SJCRH30 (cell line): ENCODE results near the gene PTPN2. TPM values are rescaled to one million over a fixed set of nuclear protein-coding genes. Genes with fewer than 3 reads are reported as not detected.
"Not testable (repeated sequence)": the region's sequence is repeated elsewhere in the genome, so short reads cannot be mapped to it uniquely, and the experiment has no call there.

ENCODE experiments used
- DNase-seq, 2 experiments: peaks; one replicate each; pipeline ENCODE4 v3.0.0-alpha.2; 2015 to 2020
- H3K27ac ChIP-seq: fragments of 250-450 bp; sonication (Bioruptor Pico); 2 replicates; pipeline ENCODE4 v1.5.1; 2020; ENCODE audit warnings: mild to moderate bottlenecking, moderate library complexity
- H3K27me3 ChIP-seq: fragments of 250-450 bp; sonication (Bioruptor Pico); 2 replicates; pipeline ENCODE4 v1.5.1; 2020; ENCODE audit warnings: mild to moderate bottlenecking, moderate library complexity
- H3K36me3 ChIP-seq: fragments of 250-450 bp; sonication (Bioruptor Pico); 2 replicates; pipeline ENCODE4 v1.5.1; 2020; ENCODE audit warnings: mild to moderate bottlenecking, moderate library complexity
- H3K4me1 ChIP-seq: fragments of 250-450 bp; sonication (Bioruptor Pico); 2 replicates; pipeline ENCODE4 v1.5.1; 2020; ENCODE audit warnings: mild to moderate bottlenecking, moderate library complexity
- H3K4me3 ChIP-seq: fragments of 250-450 bp; sonication (Bioruptor Pico); 2 replicates; pipeline ENCODE4 v1.5.1; 2020; ENCODE audit warnings: mild to moderate bottlenecking, moderate library complexity
- H3K9me3 ChIP-seq: fragments of 250-450 bp; sonication (Bioruptor Pico); replicated peaks from 2 replicates; pipeline ENCODE4 v1.5.1; 2020; ENCODE audit warnings: mild to moderate bottlenecking, moderate library complexity
- total RNA-seq: library from RNA; depleted of rRNA; stranded (reverse); fragments of >200 nt; shearing (Covaris generic); gene quantifications from 2 replicates; pipeline ENCODE4 v1.2.3, GENCODE V29; 2014

PTPN2 gene
- total RNA-seq, 1 experiment from 2014 or later: 23.5 TPM

- DNase-seq: no peak
- Histone ChIP-seq H3K27ac (no peak overlapping the region), H3K9me3 (no peaks in the 10 kb centered on the region), H3K36me3 (no peaks in the 10 kb centered on the region), H3K27me3 (no peaks in the 10 kb centered on the region), H3K4me1 (no peaks in the 10 kb centered on the region), H3K4me3 (no peak overlapping the region)
Observed at GRCh38 chr18:12770469-12771219, 113.4 kb downstream of the PTPN2 start.

GRCh38 chr18:12769644-12770440, 114.2 kb downstream of the PTPN2 start:
- DNase-seq: no peak
- no peak overlapping the region for H3K27ac ChIP-seq
- H3K27me3 ChIP-seq: no peaks in the 10 kb centered on the region
- H3K4me1 ChIP-seq: no peaks in the 10 kb centered on the region
- H3K9me3 ChIP-seq: no peaks in the 10 kb centered on the region
- H3K36me3 ChIP-seq: no peaks in the 10 kb centered on the region
- H3K4me3 ChIP-seq: no peak overlapping the region

- Histone ChIP-seq H3K4me1 (no peaks in the 10 kb centered on the region), H3K4me3 (no peak overlapping the region), H3K27ac (no peak overlapping the region), H3K27me3 (no peaks in the 10 kb centered on the region), H3K36me3 (no peaks in the 10 kb centered on the region), H3K9me3 (no peaks in the 10 kb centered on the region)
- no peak for DNase-seq
Observed at GRCh38 chr18:12769136-12769535, 114.9 kb downstream of the PTPN2 start.

GRCh38 chr18:12768625-12769024, 115.4 kb downstream of the PTPN2 start:
- no peaks in the 10 kb centered on the region for H3K36me3 ChIP-seq
- peak in 1 of 2 experiments; percentile 10 for DNase-seq
- H3K4me1 ChIP-seq: no peaks in the 10 kb centered on the region
- H3K27ac ChIP-seq: no peak overlapping the region
- H3K4me3 ChIP-seq: no peak overlapping the region
- no peaks in the 10 kb centered on the region for H3K9me3 ChIP-seq
- no peaks in the 10 kb centered on the region for H3K27me3 ChIP-seq

GRCh38 chr18:12767580-12768155, 116.4 kb downstream of the PTPN2 start:
- DNase-seq: no peak
- H3K27ac ChIP-seq: no peak overlapping the region
- no peak overlapping the region for H3K4me3 ChIP-seq
- H3K27me3 ChIP-seq: no peaks in the 10 kb centered on the region
- H3K36me3 ChIP-seq: no peaks in the 10 kb centered on the region
- no peaks in the 10 kb centered on the region for H3K9me3 ChIP-seq
- H3K4me1 ChIP-seq: no peaks in the 10 kb centered on the region

- no peaks in the 10 kb centered on the region for H3K4me1 ChIP-seq
- peak overlapping the region; percentile 29 for H3K4me3 ChIP-seq
- H3K27ac ChIP-seq: no peak overlapping the region
- DNase-seq: peak in 1 of 2 experiments; percentile 27
- H3K36me3 ChIP-seq: no peaks in the 10 kb centered on the region
- H3K9me3 ChIP-seq: no peaks in the 10 kb centered on the region
- H3K27me3 ChIP-seq: no peaks in the 10 kb centered on the region
Observed at GRCh38 chr18:12766986-12767433, 117.0 kb downstream of the PTPN2 start.

- H3K4me3 ChIP-seq: no peak overlapping the region
Observed at GRCh38 chr18:12765586-12765985, 118.5 kb downstream of the PTPN2 start.

GRCh38 chr18:12765126-12765525, 118.9 kb downstream of the PTPN2 start:
- H3K27ac ChIP-seq: no peak overlapping the region
- H3K4me1 ChIP-seq: no peaks in the 10 kb centered on the region
- no peaks in the 10 kb centered on the region for H3K9me3 ChIP-seq
- no peaks in the 10 kb centered on the region for H3K36me3 ChIP-seq
- H3K27me3 ChIP-seq: no peaks in the 10 kb centered on the region
- H3K4me3 ChIP-seq: no peak overlapping the region
- DNase-seq: no peak

More at GRCh38 chr18:12765586-12765985, 118.5 kb downstream of the PTPN2 start:
- no peak for DNase-seq
- no peak overlapping the region for H3K27ac ChIP-seq
- H3K27me3 ChIP-seq: no peaks in the 10 kb centered on the region
- no peaks in the 10 kb centered on the region for H3K4me1 ChIP-seq
- H3K36me3 ChIP-seq: no peaks in the 10 kb centered on the region
- no peaks in the 10 kb centered on the region for H3K9me3 ChIP-seq

GRCh38 chr18:12758566-12758965, 125.5 kb downstream of the PTPN2 start:
- DNase-seq, H3K4me3 ChIP-seq, H3K4me1 ChIP-seq, H3K27ac ChIP-seq, H3K27me3 ChIP-seq, H3K9me3 ChIP-seq, H3K36me3 ChIP-seq: not testable (repeated sequence)

- H3K9me3 ChIP-seq, H3K36me3 ChIP-seq, DNase-seq, H3K4me1 ChIP-seq, H3K27ac ChIP-seq, H3K4me3 ChIP-seq, H3K27me3 ChIP-seq: not testable (repeated sequence)
Observed at GRCh38 chr18:12756619-12757239, 127.3 kb downstream of the PTPN2 start.

- H3K9me3 ChIP-seq, H3K36me3 ChIP-seq, H3K4me1 ChIP-seq, H3K27ac ChIP-seq, H3K4me3 ChIP-seq, DNase-seq, H3K27me3 ChIP-seq: not testable (repeated sequence)
Observed at GRCh38 chr18:12755606-12756005, 128.4 kb downstream of the PTPN2 start.

GRCh38 chr18:12754511-12754910, 129.5 kb downstream of the PTPN2 start:
- Histone ChIP-seq H3K27me3 (no peaks in the 10 kb centered on the region), H3K27ac (no peak overlapping the region), H3K9me3 (no peaks in the 10 kb centered on the region), H3K36me3 (no peaks in the 10 kb centered on the region), H3K4me1 (peaks cover 9% of the 10 kb centered on the region), H3K4me3 (no peak overlapping the region)
- no peak for DNase-seq

GRCh38 chr18:12751891-12752290, 132.1 kb downstream of the PTPN2 start:
- Histone ChIP-seq H3K27ac (no peak overlapping the region), H3K9me3 (no peaks in the 10 kb centered on the region), H3K4me3 (no peak overlapping the region), H3K4me1 (peaks cover 20% of the 10 kb centered on the region), H3K27me3 (no peaks in the 10 kb centered on the region), H3K36me3 (no peaks in the 10 kb centered on the region)
- no peak for DNase-seq

- DNase-seq: no peak
- Histone ChIP-seq H3K36me3 (no peaks in the 10 kb centered on the region), H3K27me3 (no peaks in the 10 kb centered on the region), H3K4me3 (no peak overlapping the region), H3K4me1 (peaks cover 20% of the 10 kb centered on the region), H3K27ac (no peak overlapping the region), H3K9me3 (no peaks in the 10 kb centered on the region)
Observed at GRCh38 chr18:12751503-12751884, 132.5 kb downstream of the PTPN2 start.
